ENCODE data around the gene TSC22D1. TPM values are rescaled to one million over a fixed set of nuclear protein-coding genes. Genes with fewer than 3 reads are reported as not detected.
"Not testable (repeated sequence)": the region's sequence is repeated elsewhere in the genome, so short reads cannot be mapped to it uniquely, and the experiment has no call there.

The TSC22D1 gene
- total RNA-seq, 3 donors from 2014 or later = 3.9 to 5.6 (median 4.8) TPM

- DNase-seq = no peak
- ATAC-seq = no peak
- Mint-ChIP-seq H3K9me3 (no peaks in the 10 kb centered on the region), H3K4me1 (ENCODE audit: low read depth) (no peaks in the 10 kb centered on the region), H3K4me3 (no peak overlapping the region), H3K27me3 (ENCODE audit: low read depth) (no peaks in the 10 kb centered on the region), H3K36me3 (ENCODE audit: insufficient read depth) (no peaks in the 10 kb centered on the region)
Measured at GRCh38 chr13:44464471-44464870, 111.7 kb downstream of the TSC22D1 start.

DNA sequence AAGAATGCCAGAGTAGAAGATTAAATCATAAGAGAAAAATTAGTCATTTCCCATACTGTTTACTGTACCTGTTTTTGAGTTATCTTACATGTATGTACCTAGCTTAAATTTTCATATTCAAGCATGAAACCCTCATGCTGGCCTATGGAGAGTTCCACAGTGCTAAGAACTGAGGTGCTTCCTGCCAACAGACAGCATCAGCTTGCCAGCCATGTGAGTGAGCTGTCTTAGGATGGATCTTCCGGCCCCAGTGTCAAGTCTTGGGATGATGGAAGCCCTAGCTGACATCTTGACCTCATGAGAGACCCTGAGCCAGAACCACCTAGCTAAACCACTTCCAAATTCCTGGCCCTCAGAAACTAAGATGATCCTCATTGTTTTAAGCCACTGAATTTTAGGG lies 112.4 kb downstream of the TSC22D1 start:
- H3K9me3 Mint-ChIP-seq = no peaks in the 10 kb centered on the region
- H3K36me3 Mint-ChIP-seq (ENCODE audit: insufficient read depth) = no peaks in the 10 kb centered on the region
- ATAC-seq = no peak
- H3K27me3 Mint-ChIP-seq (ENCODE audit: low read depth) = no peaks in the 10 kb centered on the region
- no peak overlapping the region for H3K4me3 Mint-ChIP-seq
- no peaks in the 10 kb centered on the region for H3K4me1 Mint-ChIP-seq (ENCODE audit: low read depth)
- no peak for DNase-seq

DNA sequence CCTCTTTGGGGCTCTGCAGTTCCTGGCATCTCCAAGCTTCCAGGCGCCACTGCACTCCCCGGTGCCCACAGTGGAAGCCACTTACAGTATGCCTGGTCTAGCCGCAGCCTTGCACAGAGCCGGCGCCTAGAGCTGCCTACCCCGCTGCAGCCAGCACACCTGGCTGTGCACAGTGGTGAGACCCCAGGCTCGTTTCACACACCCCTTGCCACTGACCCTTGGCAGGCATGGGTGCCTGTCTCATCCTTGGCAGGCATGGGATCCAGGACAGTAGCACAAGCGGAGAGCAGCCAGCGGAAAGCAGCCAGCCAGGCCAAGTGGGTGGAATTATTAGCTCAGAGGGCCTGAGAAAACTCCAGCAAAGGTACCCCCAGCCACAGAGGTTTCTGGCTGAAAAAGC lies 116.5 kb downstream of the TSC22D1 start:
- ATAC-seq = no peak
- no peak for DNase-seq
- Mint-ChIP-seq H3K36me3 (ENCODE audit: insufficient read depth) (no peaks in the 10 kb centered on the region), H3K27me3 (ENCODE audit: low read depth) (no peaks in the 10 kb centered on the region), H3K4me3 (no peak overlapping the region), H3K4me1 (ENCODE audit: low read depth) (peaks cover 4% of the 10 kb centered on the region), H3K9me3 (no peaks in the 10 kb centered on the region)

DNA sequence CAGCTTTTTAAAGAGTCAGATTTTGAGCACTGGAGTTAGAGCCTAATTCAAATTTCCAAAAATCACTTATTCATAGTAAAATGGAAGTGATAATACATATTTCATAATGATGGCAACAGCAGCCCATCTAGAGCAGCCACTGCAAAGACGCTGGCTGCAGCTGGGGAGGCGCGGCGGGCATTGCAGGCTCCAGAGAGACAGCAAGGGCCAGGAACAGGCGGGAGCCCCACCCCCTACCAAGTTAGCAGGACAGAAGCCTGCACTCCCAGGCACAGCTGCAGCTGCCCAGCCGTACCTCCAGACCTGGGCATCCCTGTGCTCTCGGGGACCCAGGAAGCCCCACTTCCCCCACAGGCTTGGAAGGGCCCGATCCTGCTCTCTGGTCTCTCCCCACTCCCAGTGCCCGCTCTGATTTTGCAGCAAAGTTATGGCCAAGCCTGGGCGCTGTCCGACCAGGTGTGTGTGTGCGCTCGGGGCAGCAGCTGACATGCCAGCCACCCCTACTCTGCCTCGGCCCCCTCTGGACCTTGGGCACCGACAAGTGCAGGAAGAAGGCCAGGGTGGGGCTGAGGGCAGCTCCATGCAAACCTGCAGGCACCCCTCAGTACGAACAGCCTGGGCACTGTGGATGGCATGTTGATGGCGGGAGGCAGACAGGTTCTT lies 117.7 kb downstream of the TSC22D1 start:
- no peak for ATAC-seq
- H3K4me1 Mint-ChIP-seq (ENCODE audit: low read depth) = peaks cover 4% of the 10 kb centered on the region
- no peaks in the 10 kb centered on the region for H3K36me3 Mint-ChIP-seq (ENCODE audit: insufficient read depth)

DNA sequence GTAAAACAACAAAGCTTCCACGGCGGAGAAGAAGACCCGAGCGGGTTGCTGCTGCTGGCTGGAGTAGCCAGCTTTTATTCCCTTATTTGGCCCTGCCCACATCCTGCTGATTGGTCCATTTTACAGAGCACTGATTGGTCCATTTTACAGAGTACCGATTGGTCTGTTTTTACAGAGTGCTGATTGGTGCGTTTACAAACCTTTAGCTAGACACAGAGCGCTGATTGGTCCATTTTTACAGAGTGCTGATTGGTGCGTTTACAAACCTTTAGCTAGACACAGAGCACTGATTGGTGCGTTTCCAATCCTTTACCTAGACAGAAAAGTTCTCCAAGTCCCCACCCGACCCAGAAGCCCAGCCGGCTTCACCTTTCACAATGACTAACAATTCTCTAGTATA lies 119.9 kb downstream of the TSC22D1 start:
- H3K27me3 Mint-ChIP-seq (ENCODE audit: low read depth); DNase-seq; H3K4me1 Mint-ChIP-seq (ENCODE audit: low read depth); H3K36me3 Mint-ChIP-seq (ENCODE audit: insufficient read depth); H3K4me3 Mint-ChIP-seq; ATAC-seq; H3K9me3 Mint-ChIP-seq: not testable (repeated sequence)

More for the DNA sequence above, 117.7 kb downstream of the TSC22D1 start:
- Mint-ChIP-seq H3K9me3 (no peaks in the 10 kb centered on the region), H3K4me3 (no peak overlapping the region), H3K27me3 (ENCODE audit: low read depth) (no peaks in the 10 kb centered on the region)
- DNase-seq = no peak

- Mint-ChIP-seq H3K4me1 (ENCODE audit: low read depth) (peaks cover 4% of the 10 kb centered on the region), H3K27me3 (ENCODE audit: low read depth) (no peaks in the 10 kb centered on the region), H3K4me3 (no peak overlapping the region), H3K9me3 (no peaks in the 10 kb centered on the region), H3K36me3 (ENCODE audit: insufficient read depth) (no peaks in the 10 kb centered on the region)
- ATAC-seq = no peak
- DNase-seq = no peak
Measured at GRCh38 chr13:44455769-44456168, 120.4 kb downstream of the TSC22D1 start.

- ATAC-seq (no peak), DNase-seq (no peak)
- H3K9me3 Mint-ChIP-seq = no peaks in the 10 kb centered on the region
- H3K4me1 Mint-ChIP-seq (ENCODE audit: low read depth) = peaks cover 4% of the 10 kb centered on the region
- H3K4me3 Mint-ChIP-seq = no peak overlapping the region
- no peaks in the 10 kb centered on the region for H3K27me3 Mint-ChIP-seq (ENCODE audit: low read depth)
- H3K36me3 Mint-ChIP-seq (ENCODE audit: insufficient read depth) = no peaks in the 10 kb centered on the region
Measured at GRCh38 chr13:44453881-44454280, 122.2 kb downstream of the TSC22D1 start.

- no peaks in the 10 kb centered on the region for H3K9me3 Mint-ChIP-seq
- H3K4me1 Mint-ChIP-seq (ENCODE audit: low read depth) = peaks cover 2% of the 10 kb centered on the region
- DNase-seq = no peak
- no peaks in the 10 kb centered on the region for H3K36me3 Mint-ChIP-seq (ENCODE audit: insufficient read depth)
- no peak for ATAC-seq
- no peaks in the 10 kb centered on the region for H3K27me3 Mint-ChIP-seq (ENCODE audit: low read depth)
- no peak overlapping the region for H3K4me3 Mint-ChIP-seq
Measured at GRCh38 chr13:44453069-44453468, 123.1 kb downstream of the TSC22D1 start.

- no peaks in the 10 kb centered on the region for H3K4me1 Mint-ChIP-seq (ENCODE audit: low read depth)
- no peak for DNase-seq
- H3K36me3 Mint-ChIP-seq (ENCODE audit: insufficient read depth) = no peaks in the 10 kb centered on the region
- no peaks in the 10 kb centered on the region for H3K27me3 Mint-ChIP-seq (ENCODE audit: low read depth)
- no peaks in the 10 kb centered on the region for H3K9me3 Mint-ChIP-seq
- no peak for ATAC-seq
- H3K4me3 Mint-ChIP-seq = no peak overlapping the region
Measured at GRCh38 chr13:44452418-44452817, 123.7 kb downstream of the TSC22D1 start.

GRCh38 chr13:44451651-44452050 lies 124.5 kb downstream of the TSC22D1 start:
- H3K4me1 Mint-ChIP-seq (ENCODE audit: low read depth) = no peaks in the 10 kb centered on the region
- DNase-seq = no peak
- H3K27me3 Mint-ChIP-seq (ENCODE audit: low read depth) = no peaks in the 10 kb centered on the region
- H3K4me3 Mint-ChIP-seq = no peak overlapping the region
- no peaks in the 10 kb centered on the region for H3K9me3 Mint-ChIP-seq
- ATAC-seq = no peak
- no peaks in the 10 kb centered on the region for H3K36me3 Mint-ChIP-seq (ENCODE audit: insufficient read depth)

GRCh38 chr13:44451126-44451525 lies 125.0 kb downstream of the TSC22D1 start:
- Mint-ChIP-seq H3K4me1 (ENCODE audit: low read depth) (no peaks in the 10 kb centered on the region), H3K36me3 (ENCODE audit: insufficient read depth) (no peaks in the 10 kb centered on the region), H3K4me3 (no peak overlapping the region), H3K27me3 (ENCODE audit: low read depth) (no peaks in the 10 kb centered on the region), H3K9me3 (no peaks in the 10 kb centered on the region)
- no peak for DNase-seq
- ATAC-seq = no peak

- ATAC-seq (no peak), DNase-seq (no peak)
- no peaks in the 10 kb centered on the region for H3K36me3 Mint-ChIP-seq (ENCODE audit: insufficient read depth)
- H3K4me3 Mint-ChIP-seq = no peak overlapping the region
- H3K9me3 Mint-ChIP-seq = no peaks in the 10 kb centered on the region
- H3K27me3 Mint-ChIP-seq (ENCODE audit: low read depth) = no peaks in the 10 kb centered on the region
- no peaks in the 10 kb centered on the region for H3K4me1 Mint-ChIP-seq (ENCODE audit: low read depth)
Measured at GRCh38 chr13:44449999-44450821, 125.9 kb downstream of the TSC22D1 start.

DNA sequence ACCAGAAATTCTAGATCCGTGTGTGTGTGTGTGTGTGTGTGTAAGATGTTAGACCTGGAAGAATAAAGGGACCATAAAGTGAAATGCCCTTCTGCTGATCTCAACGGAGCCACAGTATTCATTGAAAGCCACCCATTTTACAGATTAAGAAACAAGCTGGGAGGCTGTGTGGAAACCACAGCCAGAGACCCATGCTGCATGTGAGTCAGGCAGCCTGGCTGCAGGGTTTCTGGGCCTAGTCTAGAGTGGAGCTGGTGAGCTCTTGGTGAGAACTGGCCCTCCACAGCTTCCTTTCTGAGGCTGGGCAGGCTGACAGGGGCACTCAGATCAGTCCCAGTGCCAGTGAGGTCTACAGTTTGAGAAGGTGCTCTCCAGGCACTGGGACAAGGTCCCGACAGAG lies 127.3 kb downstream of the TSC22D1 start:
- H3K27me3 Mint-ChIP-seq (ENCODE audit: low read depth) = no peaks in the 10 kb centered on the region
- no peak for ATAC-seq

DNA sequence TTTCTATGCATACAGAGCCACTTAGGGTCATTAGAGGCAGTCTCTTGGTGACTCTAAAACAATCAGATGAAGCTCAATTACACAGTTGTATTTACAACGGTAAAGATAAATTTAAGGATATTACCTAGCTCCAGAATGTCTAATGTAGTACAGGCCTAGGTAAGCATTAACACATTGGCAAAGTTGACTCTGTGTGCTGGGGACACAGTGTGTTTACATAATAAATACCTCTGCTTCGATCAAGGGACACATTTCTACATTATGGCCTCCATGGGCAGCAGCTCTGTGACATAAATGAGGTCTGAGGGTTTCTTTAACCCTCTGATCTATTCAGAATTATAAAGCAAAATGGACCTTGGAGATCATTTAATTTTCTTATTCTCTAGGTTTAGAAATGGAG lies 127.8 kb downstream of the TSC22D1 start:
- Mint-ChIP-seq H3K4me3 (no peak overlapping the region), H3K27me3 (ENCODE audit: low read depth) (no peaks in the 10 kb centered on the region), H3K4me1 (ENCODE audit: low read depth) (no peaks in the 10 kb centered on the region), H3K9me3 (no peaks in the 10 kb centered on the region), H3K36me3 (ENCODE audit: insufficient read depth) (no peaks in the 10 kb centered on the region)
- no peak for ATAC-seq
- no peak for DNase-seq

More for the DNA sequence above, 127.3 kb downstream of the TSC22D1 start:
- Mint-ChIP-seq H3K36me3 (ENCODE audit: insufficient read depth) (no peaks in the 10 kb centered on the region), H3K4me1 (ENCODE audit: low read depth) (no peaks in the 10 kb centered on the region), H3K4me3 (no peak overlapping the region), H3K9me3 (no peaks in the 10 kb centered on the region)
- no peak for DNase-seq

DNA sequence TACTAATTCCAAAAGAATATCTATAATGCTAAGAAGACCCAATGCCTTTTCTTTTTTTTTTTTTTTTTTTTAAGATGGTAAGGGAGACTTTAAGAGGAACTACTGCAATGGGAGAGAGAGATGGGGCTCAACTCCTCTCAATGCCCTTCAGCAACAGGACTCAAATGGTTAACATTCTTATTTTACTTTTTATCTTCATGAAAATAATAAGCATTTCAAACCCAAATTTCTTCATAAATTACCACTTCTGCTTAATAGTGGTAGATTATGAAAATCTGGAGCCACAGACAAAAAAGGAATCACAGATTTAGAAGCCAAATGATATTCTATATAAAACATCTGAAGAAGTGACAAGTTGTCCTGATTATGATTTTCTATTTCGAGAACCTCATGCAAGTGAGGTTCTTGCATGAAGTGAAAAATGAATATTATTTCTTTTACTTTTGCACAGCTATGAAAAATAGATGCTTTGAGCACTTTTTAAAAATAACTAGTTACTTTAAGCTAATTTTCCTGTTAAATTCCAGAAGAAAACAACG lies 128.3 kb downstream of the TSC22D1 start:
- DNase-seq (no peak), ATAC-seq (no peak)
- Mint-ChIP-seq H3K36me3 (ENCODE audit: insufficient read depth) (no peaks in the 10 kb centered on the region), H3K4me1 (ENCODE audit: low read depth) (no peaks in the 10 kb centered on the region), H3K4me3 (no peak overlapping the region), H3K27me3 (ENCODE audit: low read depth) (no peaks in the 10 kb centered on the region), H3K9me3 (no peaks in the 10 kb centered on the region)

All from activated T-cell treated with anti-CD3 and anti-CD28 coated beads, Interleukin-2, amount 50 U/mL, for 4 hours (primary cell).